H9 (cell line): ENCODE results near the gene SETBP1. TPM values are rescaled to one million over a fixed set of nuclear protein-coding genes. Genes with fewer than 3 reads are reported as not detected.

Source experiments
- DNase-seq: peaks from one replicate; pipeline ENCODE4 v3.0.0-alpha.2; 2017
- H2AFZ ChIP-seq: one replicate; pipeline ENCODE4 v1.6.1; 2013; ENCODE audit warnings: mild to moderate bottlenecking, low read length, control low read depth, moderate library complexity
- H2AK5ac ChIP-seq: 2 replicates; pipeline ENCODE4 v1.6.1; 2013; ENCODE audit warnings: low read length, control low read depth, mixed read lengths; ENCODE audit not compliant: insufficient read length
- H2BK120ac ChIP-seq: one replicate; pipeline ENCODE4 v1.6.1; 2013; ENCODE audit warnings: low read depth, mild to moderate bottlenecking, low read length, control low read depth, inconsistent platforms; ENCODE audit not compliant: poor library complexity, severe bottlenecking
- H2BK12ac ChIP-seq: 2 replicates; pipeline ENCODE4 v1.6.1; 2013; ENCODE audit warnings: low read length, control low read depth, mixed read lengths, low read depth; ENCODE audit not compliant: insufficient read length
- H2BK15ac ChIP-seq: 2 replicates; pipeline ENCODE4 v1.6.1; 2013; ENCODE audit warnings: low read depth, low read length, control low read depth
- H2BK20ac ChIP-seq: one replicate; pipeline ENCODE4 v1.6.1; 2013; ENCODE audit warnings: low read depth, mild to moderate bottlenecking, low read length, control low read depth, inconsistent platforms; ENCODE audit not compliant: poor library complexity, severe bottlenecking
- H2BK5ac ChIP-seq: 2 replicates; pipeline ENCODE4 v1.6.1; 2013; ENCODE audit warnings: low read length, control low read depth, mixed read lengths; ENCODE audit not compliant: insufficient read length
- H3K14ac ChIP-seq: 2 replicates; pipeline ENCODE4 v1.6.1; 2013; ENCODE audit warnings: low read length, control low read depth; ENCODE audit not compliant: insufficient read depth
- H3K18ac ChIP-seq: 2 replicates; pipeline ENCODE4 v1.6.1; 2013; ENCODE audit warnings: low read depth, mild to moderate bottlenecking, mixed read lengths, low read length, control low read depth; ENCODE audit not compliant: insufficient read length
- H3K23ac ChIP-seq: 2 replicates; pipeline ENCODE4 v1.6.1; 2013; ENCODE audit warnings: low read length, control low read depth, mixed read lengths, low read depth; ENCODE audit not compliant: insufficient read length
- H3K23me2 ChIP-seq: 2 replicates; pipeline ENCODE4 v1.6.1; 2013; ENCODE audit warnings: low read depth, mild to moderate bottlenecking, mixed read lengths, low read length, control low read depth; ENCODE audit not compliant: insufficient read length, poor library complexity, severe bottlenecking
- H3K27ac ChIP-seq: 2 replicates; pipeline ENCODE4 v1.5.1; 2013; ENCODE audit warnings: low read length, control low read depth, mixed read lengths, low read depth; ENCODE audit not compliant: insufficient read length
- H3K27me3 ChIP-seq: 2 replicates; pipeline ENCODE4 v1.6.1; 2013; ENCODE audit warnings: low read length, control low read depth, inconsistent platforms; ENCODE audit not compliant: insufficient read depth
- H3K4ac ChIP-seq: 2 replicates; pipeline ENCODE4 v1.6.1; 2013; ENCODE audit warnings: low read depth, mild to moderate bottlenecking, control low read depth, inconsistent platforms, low read length, moderate library complexity
- H3K4me1 ChIP-seq: 2 replicates; pipeline ENCODE4 v1.6.1; 2013; ENCODE audit warnings: low read length, control low read depth, inconsistent platforms; ENCODE audit not compliant: insufficient read depth
- H3K4me2 ChIP-seq: 2 replicates; pipeline ENCODE4 v1.6.1; 2013; ENCODE audit warnings: low read length, control low read depth, mixed read lengths; ENCODE audit not compliant: insufficient read length, insufficient read depth
- H3K56ac ChIP-seq: 2 replicates; pipeline ENCODE4 v1.6.1; 2013; ENCODE audit warnings: low read depth, mild to moderate bottlenecking, mixed read lengths, low read length, control low read depth; ENCODE audit not compliant: insufficient read length
- H3K79me1 ChIP-seq: 2 replicates; pipeline ENCODE4 v1.6.1; 2013; ENCODE audit warnings: low read depth, mild to moderate bottlenecking, moderate library complexity, low read length, control low read depth, inconsistent platforms; ENCODE audit not compliant: insufficient read depth, poor library complexity, severe bottlenecking
- H3K79me2 ChIP-seq: 2 replicates; pipeline ENCODE4 v1.6.1; 2013; ENCODE audit warnings: low read length, control low read depth, inconsistent platforms; ENCODE audit not compliant: insufficient read depth
- H3K9ac ChIP-seq: 2 replicates; pipeline ENCODE4 v1.6.1; 2013; ENCODE audit warnings: low read length, control low read depth, mixed read lengths; ENCODE audit not compliant: insufficient read length; ENCODE audit errors: extremely low read depth
- H3K9me3 ChIP-seq: one replicate; pipeline ENCODE4 v1.6.1; 2013; ENCODE audit warnings: low read depth, low read length, inconsistent platforms; ENCODE audit not compliant: control insufficient read depth
- H3T11ph ChIP-seq: one replicate; pipeline ENCODE4 v1.6.1; 2013; ENCODE audit warnings: mild to moderate bottlenecking, low read length, control low read depth, inconsistent platforms
- H4K20me1 ChIP-seq: one replicate; pipeline ENCODE4 v1.6.1; 2013; ENCODE audit not compliant: control insufficient read depth, insufficient read length, insufficient read depth
- H4K5ac ChIP-seq: 2 replicates; pipeline ENCODE4 v1.6.1; 2013; ENCODE audit warnings: low read depth, mild to moderate bottlenecking, mixed read lengths, low read length, control low read depth; ENCODE audit not compliant: insufficient read length
- H4K8ac ChIP-seq: replicated peaks from 2 replicates; pipeline ENCODE4 v1.6.1; 2013; ENCODE audit warnings: low read length, control low read depth, mixed read lengths, low read depth; ENCODE audit not compliant: insufficient read length
- H4K91ac ChIP-seq: 2 replicates; pipeline ENCODE4 v1.6.1; 2013; ENCODE audit warnings: low read depth, mild to moderate bottlenecking, moderate library complexity, mixed read lengths, low read length, control low read depth; ENCODE audit not compliant: insufficient read length
- H3K27ac Mint-ChIP-seq, 3 experiments: 2 replicates in 2 of 3; 3 replicates in 1 of 3; pipeline ENCODE4 v1.8.0; 2020 to 2021; ENCODE audit warnings: mixed read lengths in 3 of 3, mild to moderate bottlenecking in 1 of 3, moderate library complexity in 1 of 3
- H3K27me3 Mint-ChIP-seq: 2 replicates; pipeline ENCODE4 v1.8.0; 2021; ENCODE audit warnings: low read depth, mild to moderate bottlenecking, moderate library complexity, mixed read lengths
- H3K36me3 Mint-ChIP-seq, 3 experiments: 2 replicates in 2 of 3; 3 replicates in 1 of 3; pipeline ENCODE4 v1.8.0; 2020 to 2021; ENCODE audit warnings: low read depth in 3 of 3, mixed read lengths in 3 of 3; ENCODE audit not compliant: insufficient read depth in 1 of 3
- H3K4me1 Mint-ChIP-seq, 2 experiments: 2 replicates each; pipeline ENCODE4 v1.8.0; 2020; ENCODE audit warnings: mixed read lengths in 2 of 2
- H3K4me3 Mint-ChIP-seq, 2 experiments: 2 replicates in 1 of 2; 3 replicates in 1 of 2; pipeline ENCODE4 v1.8.0; 2020 to 2021; ENCODE audit warnings: mild to moderate bottlenecking in 2 of 2, mixed read lengths in 2 of 2, moderate library complexity in 1 of 2
- H3K9me3 Mint-ChIP-seq, 2 experiments: 2 replicates in 1 of 2; 3 replicates in 1 of 2; pipeline ENCODE4 v1.8.0; 2020; ENCODE audit warnings: mild to moderate bottlenecking in 2 of 2, mixed read lengths in 2 of 2, moderate library complexity in 1 of 2
- CTCF ChIP-seq: fragments of 200-600 bp; sonication (generic); conservative IDR thresholded peaks from 3 replicates; pipeline ENCODE4 v1.8.0; 2021; ENCODE audit warnings: antibody characterized with exemption, mild to moderate bottlenecking
- WGBS: extraction: QIAGEN DNeasy Blood & Tissue Kit; methylation state at CpG from one replicate; pipeline ENCODE4 v1.1.7; 2013; ENCODE audit warnings: missing lambda C conversion rate, low lambda C conversion rate, mixed read lengths; ENCODE audit not compliant: insufficient read length; ENCODE audit errors: extremely low coverage; 5-methylcytosine and 5-hydroxymethylcytosine counted together
- total RNA-seq: library from RNA; stranded (reverse); gene quantifications from 2 replicates; pipeline ENCODE4 v1.2.1, GENCODE V29; 2021

The SETBP1 gene
- total RNA-seq, 1 experiment from 2014 or later, result 4.6 TPM

- Mint-ChIP-seq H3K4me3 (no peak overlapping the region), H3K36me3 (0 out of 7 replicates have a peak, but pooled peaks cover 0 to 5% (median 0%) of the 10 kb centered on the region in 3 experiments), H3K9me3 (no peaks in the 10 kb centered on the region), H3K27ac (no peak overlapping the region), H3K4me1 (no peaks in the 10 kb centered on the region), H3K27me3 (peaks cover 2% of the 10 kb centered on the region; the same call in 1 of the 2 replicates)
- Histone ChIP-seq H4K91ac (no peak overlapping the region), H2AFZ (no peak overlapping the region), H2BK12ac (no peak overlapping the region), H3K23ac (no peak overlapping the region), H3K18ac (no peak overlapping the region), H3K9me3 (no peaks in the 10 kb centered on the region), H2BK120ac (no peak overlapping the region), H3K56ac (no peak overlapping the region), H3T11ph (no peak overlapping the region), H3K9ac (no peak overlapping the region), H2BK20ac (no peak overlapping the region), H2AK5ac (no peak overlapping the region), H3K4me1 (no peaks in the 10 kb centered on the region), H2BK15ac (no peak overlapping the region), H4K8ac (no peak overlapping the region), H3K4ac (no peak overlapping the region), H2BK5ac (no peak overlapping the region), H3K14ac (no peak overlapping the region), H3K79me1 (no peaks in the 10 kb centered on the region), H4K20me1 (no peaks in the 10 kb centered on the region), H3K23me2 (no peaks in the 10 kb centered on the region), H4K5ac (no peak overlapping the region), H3K4me2 (no peak overlapping the region), H3K27ac (no peak overlapping the region), H3K79me2 (no peaks in the 10 kb centered on the region), H3K27me3 (no peaks in the 10 kb centered on the region)
- DNase-seq, result no peak
- WGBS, result no CpG with 5 or more reads among the region's 1 CpG
- no peak for TF ChIP-seq CTCF
Measured at GRCh38 chr18:44957025-44957424, 276.3 kb downstream of the SETBP1 start.
